C4-2B (cell line): ENCODE results near the gene SLC25A17.

ENCODE experiments used
- ZFX ChIP-seq: fragments of 450-650 bp; IDR thresholded peaks from 2 replicates; pipeline ENCODE4 v1.6.1; 2017
- TF ChIP-seq, protein P1 (sequence below): fragments of 450-650 bp; conservative IDR thresholded peaks from 2 replicates; pipeline ENCODE4 v1.5.1; 2017; ENCODE audit warnings: mild to moderate bottlenecking

DNA sequence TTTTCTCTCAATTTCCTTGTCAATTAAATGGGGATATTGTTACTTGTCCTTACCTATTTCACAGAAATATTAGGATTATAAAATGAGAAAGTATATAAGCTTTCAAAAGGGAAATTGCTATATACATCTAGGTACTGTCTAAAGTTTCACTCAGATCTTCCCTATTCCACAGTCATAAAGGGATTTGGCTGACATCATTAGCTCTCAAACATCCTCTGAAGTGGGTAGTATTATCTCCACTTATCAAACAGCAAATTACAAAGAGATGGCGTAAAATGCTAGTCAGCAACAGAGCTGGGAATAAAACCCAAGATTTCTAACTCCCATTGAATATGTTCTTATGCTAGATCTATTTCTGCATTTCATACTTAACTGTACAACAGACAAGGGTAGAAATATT, 50.9 kb downstream of the SLC25A17 start:
- TF ChIP-seq, protein P1, sequence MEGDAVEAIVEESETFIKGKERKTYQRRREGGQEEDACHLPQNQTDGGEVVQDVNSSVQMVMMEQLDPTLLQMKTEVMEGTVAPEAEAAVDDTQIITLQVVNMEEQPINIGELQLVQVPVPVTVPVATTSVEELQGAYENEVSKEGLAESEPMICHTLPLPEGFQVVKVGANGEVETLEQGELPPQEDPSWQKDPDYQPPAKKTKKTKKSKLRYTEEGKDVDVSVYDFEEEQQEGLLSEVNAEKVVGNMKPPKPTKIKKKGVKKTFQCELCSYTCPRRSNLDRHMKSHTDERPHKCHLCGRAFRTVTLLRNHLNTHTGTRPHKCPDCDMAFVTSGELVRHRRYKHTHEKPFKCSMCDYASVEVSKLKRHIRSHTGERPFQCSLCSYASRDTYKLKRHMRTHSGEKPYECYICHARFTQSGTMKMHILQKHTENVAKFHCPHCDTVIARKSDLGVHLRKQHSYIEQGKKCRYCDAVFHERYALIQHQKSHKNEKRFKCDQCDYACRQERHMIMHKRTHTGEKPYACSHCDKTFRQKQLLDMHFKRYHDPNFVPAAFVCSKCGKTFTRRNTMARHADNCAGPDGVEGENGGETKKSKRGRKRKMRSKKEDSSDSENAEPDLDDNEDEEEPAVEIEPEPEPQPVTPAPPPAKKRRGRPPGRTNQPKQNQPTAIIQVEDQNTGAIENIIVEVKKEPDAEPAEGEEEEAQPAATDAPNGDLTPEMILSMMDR = no peak
- TF ChIP-seq ZFX = no peak
